ENCODE data around the gene CDKAL1.

- TF ChIP-seq, protein P1, sequence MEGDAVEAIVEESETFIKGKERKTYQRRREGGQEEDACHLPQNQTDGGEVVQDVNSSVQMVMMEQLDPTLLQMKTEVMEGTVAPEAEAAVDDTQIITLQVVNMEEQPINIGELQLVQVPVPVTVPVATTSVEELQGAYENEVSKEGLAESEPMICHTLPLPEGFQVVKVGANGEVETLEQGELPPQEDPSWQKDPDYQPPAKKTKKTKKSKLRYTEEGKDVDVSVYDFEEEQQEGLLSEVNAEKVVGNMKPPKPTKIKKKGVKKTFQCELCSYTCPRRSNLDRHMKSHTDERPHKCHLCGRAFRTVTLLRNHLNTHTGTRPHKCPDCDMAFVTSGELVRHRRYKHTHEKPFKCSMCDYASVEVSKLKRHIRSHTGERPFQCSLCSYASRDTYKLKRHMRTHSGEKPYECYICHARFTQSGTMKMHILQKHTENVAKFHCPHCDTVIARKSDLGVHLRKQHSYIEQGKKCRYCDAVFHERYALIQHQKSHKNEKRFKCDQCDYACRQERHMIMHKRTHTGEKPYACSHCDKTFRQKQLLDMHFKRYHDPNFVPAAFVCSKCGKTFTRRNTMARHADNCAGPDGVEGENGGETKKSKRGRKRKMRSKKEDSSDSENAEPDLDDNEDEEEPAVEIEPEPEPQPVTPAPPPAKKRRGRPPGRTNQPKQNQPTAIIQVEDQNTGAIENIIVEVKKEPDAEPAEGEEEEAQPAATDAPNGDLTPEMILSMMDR (IDR thresholded peaks at IDR 0.05; ENCODE audit: borderline replicate concordance, extremely low read depth, low read length, poor library complexity, severe bottlenecking) = no peak
- no peak for TF ChIP-seq EZH2 (IDR thresholded peaks at IDR 0.05; ENCODE audit: borderline replicate concordance, low read depth, low read length, severe bottlenecking)
Measured at GRCh38 chr6:20589266-20589665, 55.0 kb downstream of the CDKAL1 start.

Measured in DND-41 (cell line).